ENCODE results near the gene KCNS1.

Gene KCNS1

GRCh38 chr20:45138561-45139300 lies 37.8 kb upstream of the KCNS1 start:
- Histone ChIP-seq H3K4me1 (ENCODE audit: insufficient read depth, low read length, severe bottlenecking) (no peaks in the 10 kb centered on the region), H3K9ac (ENCODE audit: low read length) (no peak overlapping the region), H4K20me1 (ENCODE audit: insufficient read depth, low read length) (no peaks in the 10 kb centered on the region), H2AFZ (ENCODE audit: low read length) (no peak overlapping the region), H3K9me2 (ENCODE audit: low read depth, low read length) (no peaks in the 10 kb centered on the region), H3K79me2 (ENCODE audit: insufficient read depth, low read length) (no peaks in the 10 kb centered on the region), H3K4me2 (ENCODE audit: low read length) (peak overlapping the region; percentile 30; the same call in 1 of the 2 replicates), H3K4me3 (ENCODE audit: low read depth, low read length, poor library complexity, severe bottlenecking) (peak overlapping the region; percentile 24), H3K27ac (ENCODE audit: low read depth, low read length, poor library complexity, severe bottlenecking) (no peak overlapping the region), H3K27me3 (ENCODE audit: insufficient read depth, low read length) (no peaks in the 10 kb centered on the region), H3F3A (ENCODE audit: insufficient read depth, low read length) (no peaks in the 10 kb centered on the region), H3K9me3 (ENCODE audit: low read length) (no peaks in the 10 kb centered on the region), H3K36me3 (ENCODE audit: insufficient read depth, low read length) (no peaks in the 10 kb centered on the region)
- TF ChIP-seq EZH2 (IDR thresholded peaks at IDR 0.05; ENCODE audit: borderline replicate concordance, low read length) = no peak
- peak; percentile 75 for TF ChIP-seq CTCF (IDR thresholded peaks at IDR 0.05; ENCODE audit: low read length)

- H4K20me1 ChIP-seq (ENCODE audit: insufficient read depth, low read length) = no peaks in the 10 kb centered on the region
- no peaks in the 10 kb centered on the region for H3K79me2 ChIP-seq (ENCODE audit: insufficient read depth, low read length)
- no peak overlapping the region for H3K27ac ChIP-seq (ENCODE audit: low read depth, low read length, poor library complexity, severe bottlenecking)
- H2AFZ ChIP-seq (ENCODE audit: low read length) = no peak overlapping the region
- H3F3A ChIP-seq (ENCODE audit: insufficient read depth, low read length) = no peaks in the 10 kb centered on the region
- H3K4me1 ChIP-seq (ENCODE audit: insufficient read depth, low read length, severe bottlenecking) = no peaks in the 10 kb centered on the region
- H3K9ac ChIP-seq (ENCODE audit: low read length) = no peak overlapping the region
- H3K4me3 ChIP-seq (ENCODE audit: low read depth, low read length, poor library complexity, severe bottlenecking) = no peak overlapping the region
- H3K9me2 ChIP-seq (ENCODE audit: low read depth, low read length) = no peaks in the 10 kb centered on the region
- H3K36me3 ChIP-seq (ENCODE audit: insufficient read depth, low read length) = no peaks in the 10 kb centered on the region
- no peaks in the 10 kb centered on the region for H3K9me3 ChIP-seq (ENCODE audit: low read length)
- no peaks in the 10 kb centered on the region for H3K27me3 ChIP-seq (ENCODE audit: insufficient read depth, low read length)
- no peak overlapping the region for H3K4me2 ChIP-seq (ENCODE audit: low read length)
- TF ChIP-seq EZH2 (IDR thresholded peaks at IDR 0.05; ENCODE audit: borderline replicate concordance, low read length) (no peak), CTCF (IDR thresholded peaks at IDR 0.05; ENCODE audit: low read length) (no peak)
Observed at GRCh38 chr20:45136911-45137310, 36.0 kb upstream of the KCNS1 start.

- Histone ChIP-seq H2AFZ (ENCODE audit: low read length) (no peak overlapping the region), H3K4me2 (ENCODE audit: low read length) (no peak overlapping the region), H3K4me3 (ENCODE audit: low read depth, low read length, poor library complexity, severe bottlenecking) (no peak overlapping the region), H3K36me3 (ENCODE audit: insufficient read depth, low read length) (no peaks in the 10 kb centered on the region), H3K27ac (ENCODE audit: low read depth, low read length, poor library complexity, severe bottlenecking) (no peak overlapping the region), H3F3A (ENCODE audit: insufficient read depth, low read length) (no peaks in the 10 kb centered on the region), H3K9ac (ENCODE audit: low read length) (no peak overlapping the region), H4K20me1 (ENCODE audit: insufficient read depth, low read length) (no peaks in the 10 kb centered on the region), H3K4me1 (ENCODE audit: insufficient read depth, low read length, severe bottlenecking) (no peaks in the 10 kb centered on the region), H3K79me2 (ENCODE audit: insufficient read depth, low read length) (no peaks in the 10 kb centered on the region), H3K9me2 (ENCODE audit: low read depth, low read length) (no peaks in the 10 kb centered on the region), H3K9me3 (ENCODE audit: low read length) (no peaks in the 10 kb centered on the region), H3K27me3 (ENCODE audit: insufficient read depth, low read length) (no peaks in the 10 kb centered on the region)
- TF ChIP-seq CTCF (IDR thresholded peaks at IDR 0.05; ENCODE audit: low read length) (no peak), EZH2 (IDR thresholded peaks at IDR 0.05; ENCODE audit: borderline replicate concordance, low read length) (no peak)
Observed at GRCh38 chr20:45128099-45128498, 27.2 kb upstream of the KCNS1 start.

All from OCI-LY1 (cell line).